GM19395 (cell line): ENCODE data around the gene ZNF236.

Experiments
- ATAC-seq: cut with Tn5 transposase; IDR thresholded peaks from one replicate; pipeline ENCODE4 v1.9.1; 2021; ENCODE audit warnings: mild to moderate bottlenecking, moderate library complexity; ENCODE audit not compliant: unreplicated experiment

Gene ZNF236

DNA sequence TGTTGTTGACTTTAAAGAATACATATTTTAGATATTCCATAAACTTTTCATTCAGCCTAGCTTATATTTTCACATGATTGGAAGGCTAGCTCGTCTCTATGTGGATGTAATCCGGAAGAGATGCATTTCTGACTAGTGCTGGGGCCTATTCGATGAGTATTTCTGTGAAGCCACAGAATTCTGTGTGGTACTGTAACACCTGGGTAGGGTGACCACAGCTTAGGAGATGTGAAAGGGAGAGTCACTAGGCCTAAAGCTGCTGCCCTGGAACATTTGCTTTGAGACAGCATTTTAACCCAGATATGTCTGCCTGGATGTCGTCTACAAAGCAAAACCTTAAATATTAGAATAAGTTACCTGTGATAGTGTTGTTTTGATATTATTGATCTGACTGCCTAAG lies 83.5 kb downstream of the ZNF236 start:
- no peak for ATAC-seq

DNA sequence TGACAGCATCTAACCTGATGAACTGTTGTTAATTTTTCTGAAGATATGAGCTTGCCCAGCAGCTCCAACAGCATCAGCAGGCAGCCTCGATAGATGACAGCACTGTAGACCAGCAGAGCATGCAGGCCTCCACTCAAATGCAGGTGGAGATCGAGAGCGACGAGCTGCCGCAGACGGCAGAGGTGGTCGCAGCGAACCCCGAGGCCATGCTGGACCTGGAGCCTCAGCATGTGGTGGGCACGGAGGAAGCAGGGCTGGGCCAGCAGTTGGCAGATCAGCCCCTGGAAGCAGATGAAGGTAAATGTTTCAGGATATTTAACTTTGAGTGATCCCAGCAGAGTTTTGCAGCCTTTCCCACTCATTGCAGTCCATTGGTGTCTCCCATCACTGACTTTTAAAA lies 85.9 kb downstream of the ZNF236 start:
- no peak for ATAC-seq

DNA sequence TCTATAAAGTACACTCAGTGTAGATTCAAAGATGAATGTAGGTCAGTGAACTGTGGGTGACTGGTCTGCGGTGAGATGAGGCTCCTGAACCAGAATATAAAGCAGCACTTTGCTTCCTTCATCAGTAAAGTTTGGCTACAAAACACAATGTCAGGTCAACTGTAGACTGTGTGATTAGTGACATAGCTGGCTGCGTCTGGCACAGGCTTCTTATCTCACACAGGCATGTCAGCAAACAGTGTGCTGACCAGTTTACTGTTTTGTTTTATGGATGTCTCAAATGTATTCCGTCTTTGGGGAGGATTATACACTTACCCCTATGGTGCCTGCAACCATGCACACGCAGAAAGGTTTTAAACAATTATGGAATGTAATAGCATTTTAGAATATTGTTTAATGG lies 87.1 kb downstream of the ZNF236 start:
- no peak for ATAC-seq

DNA sequence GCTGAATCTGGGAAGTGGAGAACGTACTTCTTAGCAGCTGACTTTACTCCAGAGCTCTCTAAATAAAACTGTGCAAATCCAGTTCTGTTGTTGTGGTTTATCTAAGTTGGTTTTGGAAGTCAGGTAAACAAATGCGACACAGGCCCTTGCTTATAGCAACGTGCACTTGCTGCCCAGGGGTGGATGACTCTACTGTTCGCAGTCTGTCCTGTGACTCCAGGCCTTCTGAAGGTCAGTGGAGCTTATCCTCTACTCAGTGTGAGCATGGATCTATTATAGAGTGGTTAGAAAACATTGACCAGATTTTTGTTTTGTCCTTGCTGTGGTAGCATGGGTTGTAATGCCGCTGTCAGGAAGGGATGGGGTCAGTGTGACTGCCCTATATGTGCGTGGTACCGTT lies 89.1 kb downstream of the ZNF236 start:
- no peak for ATAC-seq

DNA sequence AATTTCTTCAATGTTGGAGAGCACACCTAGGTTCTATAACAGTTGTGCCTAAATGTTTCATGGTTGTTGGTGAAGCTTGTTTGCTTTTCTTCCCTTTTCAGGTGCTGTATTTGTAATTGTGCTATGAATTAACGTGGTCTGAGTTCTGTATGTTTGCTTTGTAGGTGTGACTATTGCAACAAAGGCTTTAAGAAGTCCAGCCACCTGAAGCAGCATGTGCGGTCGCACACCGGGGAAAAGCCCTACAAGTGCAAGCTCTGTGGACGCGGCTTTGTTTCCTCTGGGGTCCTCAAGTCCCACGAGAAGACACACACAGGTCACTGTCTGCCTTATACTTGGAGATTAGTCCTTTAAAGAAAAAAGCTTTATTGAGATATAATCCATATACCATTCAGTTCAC lies 91.2 kb downstream of the ZNF236 start:
- no peak for ATAC-seq

DNA sequence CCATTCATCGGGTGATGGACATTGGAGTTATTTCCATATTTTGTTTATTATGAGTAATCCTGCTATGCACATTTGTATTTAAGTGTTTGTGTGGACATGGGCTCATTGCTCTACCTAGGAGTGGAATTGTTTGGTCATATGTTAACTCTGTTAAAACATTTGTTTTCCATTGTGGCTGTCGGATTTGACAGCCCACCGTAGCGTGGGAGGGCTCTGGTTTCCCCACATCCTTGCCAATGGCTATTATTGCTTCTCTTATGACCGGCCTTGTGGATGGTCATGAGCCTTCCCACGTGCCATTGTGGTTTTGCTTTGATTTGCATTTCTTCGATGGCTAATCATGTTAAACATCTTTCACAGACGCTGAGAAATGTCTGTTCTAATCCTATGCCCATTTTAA lies 92.0 kb downstream of the ZNF236 start:
- no peak for ATAC-seq

DNA sequence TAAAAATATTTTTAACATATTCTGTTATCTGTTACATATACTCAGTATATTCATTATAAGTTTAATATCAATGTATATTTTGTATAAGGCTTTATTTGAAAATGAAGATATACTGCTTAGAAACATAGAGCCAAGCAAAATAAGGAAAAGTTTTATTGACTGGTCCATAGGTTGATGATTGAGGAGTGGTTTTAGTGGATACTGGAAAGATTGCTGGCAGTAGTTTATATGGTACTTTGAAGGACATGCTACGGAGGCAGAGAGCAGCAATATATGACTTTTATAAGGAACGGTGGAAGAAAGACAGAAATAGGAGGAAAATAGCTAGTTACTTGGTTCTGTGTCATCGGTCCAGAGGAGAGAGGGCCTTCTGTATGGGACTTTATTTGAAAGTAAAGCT lies 92.4 kb downstream of the ZNF236 start:
- no peak for ATAC-seq

DNA sequence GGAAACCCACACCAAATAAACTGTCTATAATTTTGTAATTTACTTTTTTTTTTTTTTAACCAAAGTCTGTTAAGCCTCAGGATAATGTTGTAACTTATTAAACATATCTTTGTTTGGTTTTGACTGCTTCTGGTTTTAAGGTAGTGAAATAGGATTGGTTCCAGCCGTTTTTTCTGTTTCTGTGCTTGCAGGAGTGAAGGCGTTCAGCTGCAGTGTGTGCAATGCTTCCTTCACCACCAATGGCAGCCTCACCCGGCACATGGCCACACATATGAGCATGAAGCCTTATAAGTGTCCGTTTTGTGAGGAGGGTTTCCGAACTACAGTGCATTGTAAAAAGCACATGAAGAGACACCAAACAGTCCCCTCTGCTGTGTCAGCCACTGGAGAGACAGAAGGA lies 93.1 kb downstream of the ZNF236 start:
- ATAC-seq: no peak

DNA sequence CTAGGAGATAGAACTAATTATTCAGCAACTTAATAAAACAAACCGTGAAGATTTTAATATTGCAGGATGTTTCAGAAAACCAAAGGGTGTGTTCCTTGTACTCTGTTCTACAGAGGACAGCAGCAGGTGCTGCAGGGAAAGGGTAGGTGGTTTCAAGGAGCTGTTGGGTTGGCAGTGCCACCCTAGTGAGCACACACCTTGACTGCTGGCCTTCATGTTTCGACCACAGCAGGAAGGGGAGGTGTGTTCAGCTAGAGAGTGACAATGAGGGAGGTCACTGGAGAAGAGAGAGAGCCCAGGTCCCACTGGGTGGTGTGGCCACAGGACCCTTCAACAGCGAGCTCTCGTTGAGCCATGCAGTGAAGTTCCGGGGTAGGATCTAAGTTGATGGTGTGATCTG lies 98.6 kb downstream of the ZNF236 start:
- ATAC-seq: no peak

DNA sequence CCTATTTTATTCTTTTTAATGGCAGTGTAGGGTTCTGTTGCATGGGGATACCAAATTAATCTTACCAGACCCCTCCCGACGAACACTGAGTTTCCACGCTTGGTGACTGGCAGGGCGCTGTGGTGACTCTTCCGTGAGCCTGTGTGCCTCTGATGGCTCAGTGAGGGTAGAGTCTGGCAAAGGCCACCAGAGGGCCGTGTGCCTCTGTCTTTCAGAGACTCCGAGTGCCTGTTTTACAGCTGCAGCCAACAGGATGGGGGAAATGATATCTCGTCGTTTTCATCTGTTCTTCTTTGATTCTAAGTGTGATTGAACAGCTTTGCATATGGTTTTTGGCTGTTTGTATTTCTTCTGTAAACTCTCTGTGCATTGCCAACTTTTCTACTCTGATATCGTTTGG lies 99.8 kb downstream of the ZNF236 start:
- ATAC-seq: peak; percentile 98

DNA sequence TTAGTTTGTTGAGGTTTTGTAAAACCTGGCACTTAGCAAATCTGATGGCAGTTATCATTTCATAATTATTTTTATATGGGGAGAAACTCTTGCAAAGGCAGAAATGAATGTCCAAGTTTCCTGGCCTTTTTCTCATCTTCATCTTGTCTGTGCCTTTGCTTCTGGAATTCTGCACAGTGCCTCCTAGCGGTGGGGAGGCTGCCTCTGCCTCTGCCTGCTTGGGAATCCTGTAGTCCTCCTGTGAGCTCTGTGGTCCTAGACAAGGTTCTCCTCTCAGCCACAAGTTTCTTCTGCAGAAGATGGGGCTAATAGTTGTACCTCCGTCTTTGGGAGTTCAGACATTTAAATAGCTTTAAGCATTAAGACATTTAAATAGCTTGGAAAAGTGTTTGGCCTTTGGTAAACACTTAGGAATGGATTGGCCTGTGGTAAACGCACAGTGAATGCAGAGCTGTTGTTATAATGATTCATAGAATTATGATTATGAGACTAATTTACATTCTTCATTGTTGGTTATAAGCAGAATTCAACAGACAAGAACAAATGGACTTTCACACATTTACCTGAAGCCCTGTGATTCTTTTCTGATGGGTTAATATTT lies 101.2 kb downstream of the ZNF236 start:
- ATAC-seq: no peak

DNA sequence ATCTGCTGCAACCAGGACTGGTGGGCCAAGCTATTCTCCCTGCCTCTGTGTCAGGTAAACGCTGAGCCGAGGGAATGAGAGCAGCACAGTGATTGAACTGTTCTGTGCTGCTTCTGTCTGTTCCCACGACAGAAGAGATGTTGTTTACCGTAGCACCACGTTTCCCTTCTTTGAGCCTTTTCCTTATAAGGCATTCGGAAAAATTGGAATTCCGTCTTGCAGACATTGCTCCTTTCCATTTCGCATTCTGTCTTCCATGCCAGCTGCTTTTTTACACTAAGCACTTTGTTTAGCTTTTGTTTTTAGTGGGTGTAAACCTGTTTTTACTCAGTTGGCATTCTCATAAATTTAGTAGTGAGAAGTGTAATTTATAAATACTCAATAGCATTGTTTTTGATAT lies 103.1 kb downstream of the ZNF236 start:
- ATAC-seq: no peak

DNA sequence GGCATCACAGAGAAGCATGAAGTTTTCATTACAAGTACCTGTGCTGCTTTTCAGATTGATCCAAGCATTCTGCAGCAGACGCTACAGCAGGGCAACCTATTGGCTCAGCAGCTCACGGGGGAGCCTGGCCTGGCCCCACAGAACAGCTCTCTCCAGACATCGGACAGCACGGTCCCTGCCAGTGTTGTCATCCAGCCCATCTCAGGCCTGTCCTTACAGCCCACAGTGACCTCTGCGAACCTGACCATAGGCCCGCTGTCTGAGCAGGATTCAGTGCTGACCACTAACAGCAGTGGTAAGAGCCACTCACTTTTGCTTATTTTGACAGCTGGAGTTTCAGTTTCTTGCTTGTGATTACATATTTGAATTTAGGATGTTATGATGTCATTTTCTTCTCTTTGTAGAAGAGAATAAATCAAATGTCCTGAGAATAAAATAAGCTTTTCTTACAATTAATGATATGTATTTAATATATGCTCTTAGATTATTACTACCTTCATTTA lies 104.9 kb downstream of the ZNF236 start:
- ATAC-seq: no peak

DNA sequence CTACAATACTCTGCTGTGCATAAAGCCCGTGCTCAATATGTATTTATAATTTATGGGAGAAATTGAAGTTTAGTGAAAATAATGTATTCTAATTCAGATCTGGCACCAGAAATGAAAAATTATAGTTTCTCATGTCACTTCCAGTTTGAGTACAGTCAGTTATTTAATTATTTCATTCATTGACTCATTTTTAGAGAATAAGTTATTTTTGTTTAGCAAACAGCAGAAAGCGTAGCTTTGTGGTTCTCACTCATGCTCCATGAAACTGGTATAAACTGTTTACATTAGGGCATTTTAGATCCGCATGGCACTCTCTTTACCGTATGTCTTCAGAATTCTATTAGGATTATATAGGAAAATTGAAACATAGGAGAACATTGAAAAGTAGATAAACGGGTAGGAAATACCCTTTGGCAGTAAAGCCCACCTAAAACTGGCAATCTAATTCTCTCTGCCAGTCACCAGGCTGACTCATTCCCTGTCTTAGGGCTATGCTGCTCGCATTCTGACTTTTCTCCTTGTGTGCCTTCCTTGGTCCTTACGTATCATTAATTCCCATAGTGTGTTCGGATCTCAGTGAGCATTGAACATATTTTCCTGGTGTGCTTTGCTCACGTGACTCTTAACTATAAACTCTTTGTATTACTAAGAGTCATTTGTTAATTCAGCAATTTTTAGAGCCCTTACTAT lies 106.0 kb downstream of the ZNF236 start:
- peak; percentile 54 for ATAC-seq

DNA sequence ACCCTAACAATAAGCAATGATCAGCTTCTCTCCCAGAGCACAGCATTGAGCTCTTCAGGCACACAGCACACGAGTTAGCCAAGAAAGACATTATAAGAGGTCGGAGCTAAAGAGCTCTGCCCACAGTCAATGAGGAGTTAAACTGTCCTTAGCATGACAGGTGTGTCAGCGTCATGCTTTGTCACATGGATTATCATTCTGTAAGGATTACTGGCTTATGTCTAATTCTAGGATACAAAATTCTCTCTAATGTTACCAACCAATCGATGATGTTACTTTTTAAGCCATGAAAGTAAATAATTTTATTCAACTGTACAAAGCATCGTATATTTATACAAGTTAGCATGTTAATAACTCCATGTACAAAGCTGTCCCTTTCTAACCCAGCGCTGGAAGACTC lies 108.8 kb downstream of the ZNF236 start:
- ATAC-seq: no peak

DNA sequence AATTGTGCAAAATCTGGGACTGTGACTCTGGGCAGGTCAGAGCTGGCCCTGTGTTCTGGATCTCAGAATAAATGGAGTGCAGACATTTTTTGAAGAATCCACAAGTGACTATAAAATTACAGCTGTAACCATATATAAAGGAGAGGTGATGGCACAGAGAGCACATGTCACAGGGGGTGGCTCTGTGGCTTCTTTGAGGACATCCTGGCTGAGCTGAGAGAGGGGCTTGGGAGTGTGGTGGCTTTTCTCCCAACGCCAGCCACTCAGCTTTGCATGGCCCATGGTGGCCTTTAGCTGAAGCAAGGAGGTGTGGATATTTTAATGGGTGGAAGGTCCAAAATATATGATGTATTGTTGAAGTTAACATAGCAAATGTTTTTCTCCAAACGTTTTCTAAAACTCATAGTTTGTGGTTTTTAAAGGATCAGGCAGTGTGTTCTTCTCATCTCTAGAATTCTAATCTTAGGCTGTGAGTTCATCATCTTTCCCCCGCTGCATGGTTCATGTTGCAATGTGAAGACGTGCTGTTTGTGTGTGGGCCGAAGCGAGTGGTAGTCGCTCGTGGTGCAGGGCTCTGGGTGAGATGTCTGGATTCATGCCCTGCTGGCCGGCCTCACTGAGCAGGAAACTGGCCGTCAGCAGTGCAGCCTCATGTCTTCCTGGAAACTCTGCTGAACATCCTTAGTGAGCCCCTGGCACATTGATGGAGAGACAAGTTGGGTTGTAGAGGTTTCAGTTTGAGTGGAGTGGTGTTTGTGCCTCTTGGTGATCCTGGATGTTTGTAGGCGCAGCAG lies 109.9 kb downstream of the ZNF236 start:
- no peak for ATAC-seq

DNA sequence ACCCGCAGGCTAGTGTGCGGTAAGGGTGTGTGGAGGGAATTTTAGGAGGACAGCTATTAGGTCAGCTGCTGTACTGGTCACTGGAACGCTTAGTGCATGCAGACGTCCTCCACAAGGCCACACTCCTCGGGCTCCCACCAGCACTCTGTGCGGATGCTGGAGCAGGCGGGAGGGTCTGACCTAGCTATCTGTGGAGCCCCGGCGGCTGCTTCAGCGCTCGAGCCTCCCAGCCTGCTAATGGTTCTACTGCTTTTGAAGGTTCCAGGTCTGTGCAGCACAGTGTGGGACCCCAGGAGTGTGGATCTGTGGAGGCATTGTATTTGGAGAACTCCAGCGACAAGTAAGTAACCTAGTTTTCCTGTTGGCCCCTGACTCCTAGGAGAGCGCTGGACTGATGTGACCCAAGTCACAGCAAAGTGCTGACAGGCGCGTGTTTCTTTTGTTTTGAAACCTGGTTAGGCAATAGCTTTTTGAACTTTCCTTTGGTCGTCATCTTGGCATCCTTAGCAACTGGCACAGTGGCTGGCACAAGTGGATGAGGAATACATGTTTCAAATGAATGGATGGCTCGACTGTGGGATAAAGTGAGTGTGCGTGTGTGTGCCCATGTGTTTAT lies 113.5 kb downstream of the ZNF236 start:
- no peak for ATAC-seq

DNA sequence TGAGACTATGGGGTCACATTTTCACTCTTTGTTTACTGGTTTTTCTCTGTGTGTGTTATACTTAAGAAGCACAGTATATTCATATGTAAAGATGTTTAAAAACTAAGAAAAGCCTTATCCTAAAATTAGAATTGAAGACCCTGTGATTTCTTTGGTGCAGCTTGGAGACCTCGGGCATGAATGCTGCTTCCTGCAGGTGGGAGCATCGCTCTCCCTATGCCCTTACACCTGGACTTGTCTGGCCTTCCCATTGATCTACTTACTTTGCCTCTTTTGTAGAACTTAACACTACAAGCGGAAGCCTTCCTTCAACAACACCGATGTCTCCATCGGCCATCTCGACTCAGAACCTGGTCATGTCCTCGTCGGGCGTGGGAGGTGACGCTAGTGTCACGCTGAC lies 114.5 kb downstream of the ZNF236 start:
- ATAC-seq: no peak

DNA sequence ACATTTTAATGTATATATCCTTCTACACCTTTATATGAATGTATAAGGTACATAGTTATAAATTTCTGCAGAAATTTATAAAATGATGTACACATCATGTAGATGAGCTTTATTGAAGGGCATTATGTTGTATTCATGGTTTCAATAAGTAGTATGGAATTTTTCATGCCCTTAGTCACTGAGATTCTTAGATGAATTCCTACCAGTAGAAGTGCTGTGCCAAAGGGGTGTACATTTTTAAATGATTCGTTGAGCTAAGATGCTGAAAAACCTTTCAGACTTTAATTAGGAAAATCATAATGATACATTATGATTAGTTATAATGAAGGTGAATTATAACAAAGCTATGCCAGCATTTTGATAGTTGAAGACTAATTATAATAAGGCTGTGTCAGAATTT lies 115.2 kb downstream of the ZNF236 start:
- no peak for ATAC-seq

DNA sequence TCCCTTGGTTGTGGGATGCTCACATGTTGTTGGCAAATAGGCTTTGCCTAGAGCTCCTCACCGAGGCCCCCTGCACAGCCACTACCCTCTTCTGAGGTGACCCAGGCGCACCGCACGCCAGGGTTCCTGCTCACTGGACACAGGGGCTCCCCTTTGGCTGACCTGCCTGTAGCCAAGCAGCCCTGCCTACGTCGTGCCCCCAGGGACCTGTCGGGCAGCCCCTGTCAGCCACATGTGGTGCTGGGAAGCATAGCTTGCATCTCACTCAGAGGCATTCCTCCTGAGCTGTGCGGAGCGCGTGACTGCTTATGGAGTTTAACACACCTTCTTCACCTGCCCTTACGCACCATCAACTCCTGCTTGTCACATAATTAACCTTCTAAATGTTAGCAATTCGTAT lies 116.3 kb downstream of the ZNF236 start:
- ATAC-seq: no peak

DNA sequence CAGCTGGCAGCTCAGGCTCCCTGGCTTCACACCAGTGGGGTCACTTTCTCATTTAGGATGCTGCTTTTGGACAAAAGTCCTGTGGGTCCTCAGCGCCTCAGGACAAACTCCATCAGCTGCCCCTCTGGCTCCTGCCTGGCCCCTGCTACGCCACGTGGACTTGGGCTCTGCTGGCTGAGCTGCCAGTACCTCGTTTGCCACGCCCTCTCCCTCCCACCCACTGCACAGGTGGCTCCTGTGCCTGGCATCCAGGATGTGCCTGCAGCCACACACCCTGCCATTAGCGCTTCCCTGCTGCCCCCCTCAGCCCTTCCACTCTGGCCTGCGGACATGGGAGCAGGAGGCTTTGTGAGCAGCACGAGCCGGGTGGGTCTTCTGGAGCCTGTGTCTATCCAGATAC lies 118.9 kb downstream of the ZNF236 start:
- no peak for ATAC-seq
